NCI-H1048 (cell line): ENCODE measurements around the gene DDX39A.

Experiments used
- DNase-seq: peaks from one replicate; lab custom pipeline; 2025; lab: John Stamatoyannopoulos, UW

The DDX39A gene

GRCh38 chr19:14434543-14435319 is 15.6 kb upstream of the DDX39A start:
- no peak for DNase-seq

DNA sequence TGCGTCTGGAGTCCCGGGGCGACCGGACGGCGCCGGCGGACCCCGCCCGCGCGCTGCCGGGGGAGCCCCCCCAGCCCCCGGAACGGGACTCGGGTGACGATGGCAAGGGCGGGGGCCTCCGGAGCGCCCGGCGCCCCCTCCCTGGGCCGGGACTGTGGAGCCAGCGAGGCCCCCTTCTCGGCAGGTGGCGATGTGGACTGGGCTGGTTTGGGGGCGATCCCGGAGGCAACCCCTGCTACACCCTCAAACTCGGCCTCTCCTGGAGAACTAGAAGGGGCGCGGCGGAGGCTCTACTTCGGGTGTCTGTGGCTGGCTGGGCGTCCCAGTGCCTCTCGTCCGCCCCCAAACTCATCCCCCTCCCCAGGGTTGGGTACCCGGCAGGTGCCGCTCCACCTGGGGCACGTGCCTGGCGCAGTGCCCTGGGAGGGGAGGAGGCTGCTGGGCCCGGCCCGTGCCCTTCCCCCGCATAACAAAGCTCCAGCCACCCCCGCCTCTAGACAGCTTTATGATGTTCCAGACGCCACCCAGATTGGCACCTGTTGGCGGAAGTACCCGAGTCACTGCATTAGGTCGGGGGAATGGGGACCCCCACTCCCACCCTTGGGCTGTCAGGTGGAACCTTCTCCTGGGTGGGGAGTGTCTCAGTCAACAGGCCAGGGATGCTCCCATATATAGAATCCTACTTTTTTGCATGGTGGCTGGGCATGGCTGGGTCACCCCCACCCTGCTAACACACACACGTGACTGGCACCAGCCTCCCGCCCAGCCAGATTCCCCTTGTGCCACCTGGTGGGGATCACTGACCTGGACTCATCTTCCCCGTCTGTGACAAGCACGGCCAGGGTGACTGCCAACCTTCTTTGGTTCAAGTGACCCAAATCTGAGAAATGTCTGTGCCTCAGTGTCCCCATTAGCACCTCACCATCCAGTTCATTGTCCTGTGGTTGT is 14.7 kb upstream of the DDX39A start:
- peak; percentile 26 for DNase-seq

GRCh38 chr19:14432791-14433553 is 13.8 kb upstream of the DDX39A start, which contains the start of gene PKN1:
TSS of gene PKN1 (plus strand) at chr19:14433306. CDS start at chr19:14433522, 216 bp downstream.
- DNase-seq, result peak; percentile 19

DNA sequence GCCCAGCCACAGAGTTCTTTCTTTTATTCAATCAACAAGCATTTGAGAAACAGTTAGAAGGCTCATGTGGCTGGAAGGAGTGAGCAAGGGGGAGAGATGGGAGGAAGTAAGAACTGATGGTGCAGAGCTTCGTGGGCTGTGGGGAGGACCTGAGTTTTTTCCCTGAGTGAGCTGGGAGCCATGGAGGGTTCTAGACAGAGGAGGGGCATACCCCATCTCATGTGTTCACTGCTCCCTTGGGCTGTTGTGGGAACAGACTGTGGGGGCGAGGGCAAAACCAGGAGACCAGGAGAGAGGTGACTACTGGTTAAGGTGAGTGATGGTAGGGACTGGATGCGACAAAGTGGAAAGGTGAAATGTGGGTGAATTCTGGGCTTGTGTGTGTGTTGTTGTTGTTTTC is 11.6 kb upstream of the DDX39A start:
- DNase-seq, result no peak

GRCh38 chr19:14428882-14429416 is 9.8 kb upstream of the DDX39A start:
- DNase-seq, result no peak

- no peak for DNase-seq
Observed at GRCh38 chr19:14427461-14427860, 8.3 kb upstream of the DDX39A start.

GRCh38 chr19:14425696-14426138 is 6.6 kb upstream of the DDX39A start:
- DNase-seq, result no peak

GRCh38 chr19:14418856-14419105 is 360 bp downstream of the DDX39A start:
- DNase-seq, result no peak

DNA sequence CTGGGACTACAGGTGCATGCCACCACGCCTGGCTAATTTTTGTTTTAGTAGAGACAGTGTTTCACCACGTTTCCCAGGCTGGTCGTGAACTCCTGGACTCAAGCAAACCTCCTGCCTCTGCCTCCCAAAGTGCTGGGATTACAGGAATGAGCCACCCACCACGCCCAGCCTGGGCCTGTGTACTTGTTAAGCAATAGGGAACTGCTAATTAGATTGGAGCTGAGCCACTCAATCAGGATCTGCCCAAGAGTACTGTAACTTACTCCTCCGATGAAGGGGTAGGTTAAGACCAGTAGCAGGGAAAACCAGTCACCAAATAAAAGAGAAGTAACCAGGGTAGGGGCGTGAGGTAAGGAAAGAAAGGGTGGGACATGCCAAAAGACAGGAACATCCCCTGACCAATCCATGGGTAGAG is 2.3 kb downstream of the DDX39A start:
- DNase-seq, result no peak

GRCh38 chr19:14414926-14415690 is 4.0 kb downstream of the DDX39A start:
- no peak for DNase-seq

DNA sequence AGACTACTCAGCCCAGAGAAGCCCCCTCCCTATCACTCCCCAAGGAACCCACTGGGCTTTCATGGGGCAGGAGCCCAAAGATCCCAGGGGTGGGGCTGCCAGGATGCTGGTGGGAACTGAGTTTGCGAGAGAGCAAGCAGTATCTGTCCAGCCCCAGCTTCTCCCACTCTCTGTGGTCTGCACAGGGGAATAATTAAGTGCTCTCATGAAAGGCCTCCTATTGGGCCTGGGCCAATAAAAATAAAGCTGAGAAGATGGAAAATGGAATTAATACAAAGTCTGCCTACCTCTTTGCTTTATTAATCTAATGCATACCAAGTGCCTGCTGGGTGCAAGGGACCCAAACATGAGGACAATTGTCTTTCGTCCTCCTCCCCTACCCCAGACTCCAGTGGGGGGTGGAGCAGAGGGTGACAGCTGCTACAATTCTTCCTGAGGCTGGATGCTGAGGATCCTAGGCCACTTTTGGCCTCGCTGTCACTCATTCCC is 5.4 kb downstream of the DDX39A start:
- DNase-seq, result no peak

DNA sequence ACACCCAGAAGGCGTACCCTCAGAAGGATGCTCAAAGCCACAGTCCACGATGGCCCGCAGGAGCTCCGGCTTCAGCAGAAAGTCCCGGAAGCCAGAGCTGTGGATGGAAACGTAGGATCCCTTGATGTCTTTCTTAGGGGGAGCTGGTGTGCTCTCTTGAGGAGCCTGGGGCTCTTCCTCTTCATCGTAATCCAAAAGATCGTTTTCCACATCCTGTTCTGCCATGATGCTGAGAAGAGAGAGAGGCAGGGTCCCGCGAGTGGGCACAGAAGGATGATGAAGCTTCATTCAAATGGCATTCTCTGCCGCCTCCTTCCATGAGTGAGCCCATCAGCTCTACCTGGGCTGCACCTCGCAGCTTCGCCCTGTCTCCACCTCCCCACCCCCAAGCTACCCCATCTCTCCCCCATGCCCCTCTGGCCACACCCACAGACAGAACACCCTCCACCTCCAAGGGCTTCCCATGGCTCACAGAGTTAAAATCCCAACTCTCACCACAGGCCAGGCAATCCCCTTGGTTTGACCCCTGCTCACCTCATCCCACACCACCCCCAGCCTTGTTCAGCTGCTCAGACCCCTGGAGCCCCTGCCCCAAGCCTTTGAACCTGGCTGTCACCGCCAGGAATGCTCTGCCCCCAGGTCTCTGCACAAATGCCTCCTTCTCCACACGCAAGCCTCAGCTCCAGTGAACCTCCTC is 6.0 kb downstream of the DDX39A start:
- DNase-seq, result no peak

DNA sequence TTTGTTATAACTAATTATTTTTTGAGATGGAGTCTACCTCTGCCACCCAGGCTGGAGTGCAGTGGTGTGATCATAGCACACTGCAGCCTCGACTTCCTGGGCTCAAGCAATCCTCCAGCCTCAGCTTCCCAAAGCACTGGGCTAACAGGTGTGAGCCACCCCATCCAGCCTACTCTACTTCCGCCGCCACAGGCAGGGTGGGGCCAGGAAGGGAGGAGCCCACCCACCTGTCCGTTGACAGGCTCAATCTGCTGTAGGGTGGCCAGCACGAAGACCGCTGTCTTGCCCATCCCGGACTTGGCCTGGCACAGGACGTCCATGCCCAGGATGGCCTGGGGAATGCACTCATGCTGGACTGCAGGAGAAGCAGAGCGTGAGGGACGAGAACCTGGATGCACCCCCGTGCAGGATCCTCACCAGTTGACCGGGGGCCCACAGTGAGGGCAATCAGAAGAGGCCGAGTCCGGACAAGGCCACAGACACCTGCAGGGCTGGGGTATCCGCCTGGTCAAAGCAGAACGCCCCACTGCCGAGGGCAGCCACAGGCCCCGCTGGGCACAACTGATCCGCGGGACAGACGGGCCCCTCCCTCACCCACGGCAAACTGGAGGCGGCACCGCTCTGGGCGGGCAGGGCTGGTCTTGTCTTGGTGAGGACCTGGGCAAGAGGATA is 6.7 kb downstream of the DDX39A start:
- DNase-seq, result no peak

GRCh38 chr19:14411938-14412245 is 7.2 kb downstream of the DDX39A start:
- DNase-seq, result no peak

- DNase-seq, result no peak
Observed at GRCh38 chr19:14411161-14411937, 7.8 kb downstream of the DDX39A start.

DNA sequence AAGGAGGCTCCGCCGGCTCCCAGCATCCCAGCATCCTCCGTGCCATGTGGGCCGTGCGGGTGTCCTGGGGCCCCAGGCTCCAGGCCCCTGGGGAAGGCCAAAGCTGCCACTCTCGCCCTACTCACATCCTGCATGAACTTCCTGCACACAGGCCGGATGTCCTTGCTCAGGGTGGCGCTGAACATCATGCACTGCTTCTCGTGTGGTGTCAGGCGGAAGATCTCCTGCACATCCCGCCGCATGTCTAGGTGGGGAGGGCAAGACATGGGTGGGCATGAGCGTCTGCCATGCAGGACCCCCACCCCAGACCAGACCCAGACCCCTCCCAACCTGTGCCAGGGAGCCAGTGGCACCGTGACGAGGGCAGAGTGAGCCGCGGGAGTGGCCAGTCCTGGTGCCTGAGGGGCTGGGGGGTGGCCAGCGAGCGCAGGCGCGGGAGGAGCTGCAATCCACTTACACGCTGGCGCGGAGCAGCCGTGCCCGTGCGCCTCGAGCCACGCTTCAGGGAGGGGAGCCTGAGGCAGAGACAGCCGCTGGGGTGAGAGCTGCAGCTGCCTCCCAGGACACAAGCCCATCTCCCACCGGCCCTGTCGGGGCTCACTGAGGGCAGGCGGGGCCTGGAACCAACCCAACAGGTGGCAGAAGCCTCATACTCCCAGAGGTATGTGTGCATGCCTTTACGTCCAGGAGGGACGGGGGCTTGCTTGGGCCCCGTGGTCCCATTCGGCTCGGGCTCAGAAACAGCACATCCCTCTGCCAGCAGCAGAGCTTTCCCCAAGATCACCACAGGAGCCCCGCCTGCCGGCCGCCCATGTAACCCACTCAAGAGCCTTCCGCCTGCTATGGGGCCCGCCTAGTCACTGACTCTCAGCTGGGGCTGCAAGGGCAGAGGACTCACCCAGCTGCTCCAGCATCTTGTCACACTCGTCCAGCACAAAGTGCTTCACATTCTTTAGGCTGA is 8.8 kb downstream of the DDX39A start:
- DNase-seq, result no peak

DNA sequence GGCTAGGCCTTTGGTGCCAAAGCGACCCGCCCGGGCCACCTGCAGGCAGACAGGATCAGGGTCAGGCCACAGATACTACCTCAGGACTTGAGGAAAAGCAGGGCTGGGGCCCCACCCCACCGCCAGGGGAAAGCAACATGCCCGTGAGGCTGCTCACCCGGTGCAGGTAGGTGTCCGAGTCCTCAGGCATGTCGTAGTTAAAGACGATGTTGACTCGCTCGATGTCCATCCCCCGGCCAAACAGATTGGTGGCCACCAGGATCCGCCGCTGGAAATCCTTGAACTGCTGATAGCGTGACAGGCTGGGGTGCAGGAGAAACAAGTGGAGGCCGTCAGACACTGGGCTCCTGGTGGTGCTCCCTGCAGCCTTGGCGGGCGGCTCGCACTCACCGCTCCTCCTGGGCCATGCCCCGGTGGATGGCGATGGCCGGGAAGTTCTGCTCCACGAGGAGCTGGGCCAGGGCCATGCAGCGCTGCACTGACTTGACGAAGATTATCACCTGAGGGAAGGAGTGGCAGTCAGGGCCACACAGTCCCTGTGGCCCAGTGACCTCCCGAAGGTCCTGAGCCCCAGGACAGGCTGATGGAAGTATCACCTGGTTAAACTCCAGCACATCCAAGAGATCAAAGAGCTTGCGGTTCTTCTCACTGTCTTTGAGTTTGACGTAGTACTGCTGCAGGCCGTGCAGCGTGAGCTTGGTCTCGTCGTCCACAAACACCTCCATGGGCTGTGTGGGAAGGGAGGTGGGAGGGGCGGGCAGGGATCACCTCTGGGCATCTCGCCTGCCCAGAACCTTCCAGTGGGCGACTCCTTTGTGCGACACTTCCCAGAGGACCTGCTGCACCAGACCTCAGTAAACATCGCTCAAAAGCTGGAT is 9.8 kb downstream of the DDX39A start:
- DNase-seq, result no peak
